RWPE2 (cell line): ENCODE results near the gene PPP1R12C.
A peak's percentile ranks its signal among the peaks of the same experiment; 100 is the strongest.
"Not testable (repeated sequence)": the region's sequence is repeated elsewhere in the genome, so short reads cannot be mapped to it uniquely, and the experiment has no call there.

Experiments used
- ATAC-seq: fragments of 200-7000 bp; cut with Tn5 transposase; 3 replicates; pipeline ENCODE4 v1.9.1; 2021; ENCODE audit warnings: low read depth
- DNase-seq: peaks from one replicate; pipeline ENCODE4 v3.0.0-alpha.2; 2020; ENCODE audit warnings: low spot score
- H3K27ac ChIP-seq: fragments of 450-650 bp; 2 replicates; pipeline ENCODE4 v1.5.1; 2017; ENCODE audit warnings: mild to moderate bottlenecking; ENCODE audit not compliant: poor library complexity, severe bottlenecking
- H3K27me3 ChIP-seq: fragments of 250-450 bp; sonication (Bioruptor Pico); 2 replicates; pipeline ENCODE4 v1.5.1; 2021; ENCODE audit warnings: mild to moderate bottlenecking, moderate library complexity; ENCODE audit not compliant: insufficient read depth, poor library complexity, severe bottlenecking
- H3K36me3 ChIP-seq: fragments of 250-450 bp; sonication (Bioruptor Pico); 2 replicates; pipeline ENCODE4 v1.5.1; 2020; ENCODE audit warnings: low read depth, mild to moderate bottlenecking, moderate library complexity
- H3K4me1 ChIP-seq: fragments of 250-450 bp; sonication (Bioruptor Pico); 2 replicates; pipeline ENCODE4 v1.5.1; 2021; ENCODE audit warnings: mild to moderate bottlenecking, moderate library complexity; ENCODE audit not compliant: insufficient read depth, poor library complexity, severe bottlenecking
- H3K4me3 ChIP-seq: fragments of 250-450 bp; sonication (Bioruptor Pico); 2 replicates; pipeline ENCODE4 v1.5.1; 2021; ENCODE audit warnings: mild to moderate bottlenecking, moderate library complexity; ENCODE audit not compliant: severe bottlenecking
- H3K9me3 ChIP-seq: fragments of 250-450 bp; sonication (Bioruptor Pico); 2 replicates; pipeline ENCODE4 v1.5.1; 2021; ENCODE audit warnings: mild to moderate bottlenecking, moderate library complexity; ENCODE audit not compliant: severe bottlenecking
- CTCF ChIP-seq: fragments of 450-650 bp; IDR thresholded peaks from one replicate; pipeline ENCODE4 v1.5.1; 2017; ENCODE audit warnings: mild to moderate bottlenecking, moderate library complexity; ENCODE audit not compliant: poor library complexity, severe bottlenecking

Gene PPP1R12C

GRCh38 chr19:55068950-55069864 lies 48.2 kb downstream of the PPP1R12C start:
- H3K27me3 ChIP-seq: peaks cover 14% of the 10 kb centered on the region

GRCh38 chr19:55067869-55068268 lies 49.6 kb downstream of the PPP1R12C start:
- Histone ChIP-seq H3K4me1 (peaks cover 8% of the 10 kb centered on the region), H3K9me3 (no peaks in the 10 kb centered on the region), H3K27me3 (peaks cover 14% of the 10 kb centered on the region), H3K36me3 (no peaks in the 10 kb centered on the region), H3K27ac (no peak overlapping the region), H3K4me3 (no peak overlapping the region)
- no peak for DNase-seq
- ATAC-seq: no peak
- no peak for TF ChIP-seq CTCF

More at GRCh38 chr19:55068950-55069864, 48.2 kb downstream of the PPP1R12C start:
- peaks cover 8% of the 10 kb centered on the region for H3K4me1 ChIP-seq
- TF ChIP-seq CTCF: no peak
- H3K9me3 ChIP-seq: no peaks in the 10 kb centered on the region
- H3K27ac ChIP-seq: no peak overlapping the region
- DNase-seq: no peak
- H3K4me3 ChIP-seq: peak overlapping the region; percentile 19
- ATAC-seq: peak; percentile 68
- no peaks in the 10 kb centered on the region for H3K36me3 ChIP-seq

GRCh38 chr19:55066107-55066709 lies 51.2 kb downstream of the PPP1R12C start:
- TF ChIP-seq CTCF: no peak
- Histone ChIP-seq H3K27ac (no peak overlapping the region), H3K4me1 (peaks cover 5% of the 10 kb centered on the region), H3K4me3 (no peak overlapping the region), H3K27me3 (peaks cover 14% of the 10 kb centered on the region), H3K9me3 (no peaks in the 10 kb centered on the region), H3K36me3 (no peaks in the 10 kb centered on the region)
- ATAC-seq (no peak), DNase-seq (no peak)

- H3K9me3 ChIP-seq, ATAC-seq, H3K27ac ChIP-seq, H3K4me1 ChIP-seq, H3K36me3 ChIP-seq, H3K4me3 ChIP-seq, DNase-seq: not testable (repeated sequence)
- H3K27me3 ChIP-seq: peaks cover 14% of the 10 kb centered on the region
These were observed 51.9 kb downstream of the PPP1R12C start for GRCh38 chr19:55065516-55065915.

- DNase-seq: no peak
- Histone ChIP-seq H3K27ac (no peak overlapping the region), H3K36me3 (peaks cover 16% of the 10 kb centered on the region), H3K4me3 (peak overlapping the region; percentile 83), H3K4me1 (no peaks in the 10 kb centered on the region), H3K27me3 (peaks cover 14% of the 10 kb centered on the region), H3K9me3 (no peaks in the 10 kb centered on the region)
- no peak for TF ChIP-seq CTCF
- no peak for ATAC-seq
These were observed 54.0 kb downstream of the PPP1R12C start for GRCh38 chr19:55063492-55063843.
